Right lung (tissue), 5 donors: ENCODE measurements around the gene EPHB6. TPM values are rescaled to one million over a fixed set of nuclear protein-coding genes. Genes with fewer than 3 reads are reported as not detected.

Experiments
- DNase-seq, 2 donors: peaks; one replicate each; pipeline ENCODE4 v3.0.0-alpha.2; 2013
- polyA plus RNA-seq, 5 donors: library from polyadenylated mRNA; unstranded; fragments of 120-200 nt; gene quantifications; one replicate each; pipeline versions ENCODE4 v1.2.1 to v1.2.3, GENCODE V29; 2013; ENCODE audit warnings: inconsistent platforms in 1 of 5, low replicate concordance in 1 of 5; ENCODE audit not compliant: insufficient read length in 5 of 5, insufficient read depth in 1 of 5

EPHB6 gene
- polyA plus RNA-seq, 5 donors: 18.9 to 28.3 (median 26.8) TPM

DNA sequence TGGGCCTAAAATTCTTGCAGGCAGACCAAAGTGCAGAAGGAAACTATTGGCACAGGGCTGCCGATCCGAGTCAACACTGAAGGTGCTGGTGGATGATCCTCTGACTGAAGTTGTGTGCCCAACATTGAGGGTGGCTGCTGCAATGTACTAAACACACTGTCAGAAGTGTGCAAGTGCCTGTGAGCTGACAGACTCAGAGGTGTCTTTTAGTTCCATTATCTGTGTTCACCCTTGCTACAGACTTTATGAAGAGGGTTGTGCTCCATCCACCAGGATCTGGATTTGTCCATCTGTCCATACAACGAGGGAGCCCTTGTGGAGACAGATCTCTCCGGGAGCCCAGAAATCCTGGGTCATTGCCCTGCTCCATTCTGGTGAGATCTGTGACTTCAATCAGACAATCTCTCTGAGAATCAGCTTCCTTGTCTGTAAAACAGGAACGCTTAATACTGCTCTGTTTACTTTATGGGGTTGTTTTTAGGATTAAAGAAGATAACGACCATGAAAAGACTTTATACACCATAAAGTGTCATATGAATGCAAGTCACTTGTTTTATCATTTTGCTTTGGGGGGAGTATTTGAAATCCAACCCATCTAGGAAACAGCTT, 40.2 kb downstream of the EPHB6 start:
- DNase-seq: no peak

DNA sequence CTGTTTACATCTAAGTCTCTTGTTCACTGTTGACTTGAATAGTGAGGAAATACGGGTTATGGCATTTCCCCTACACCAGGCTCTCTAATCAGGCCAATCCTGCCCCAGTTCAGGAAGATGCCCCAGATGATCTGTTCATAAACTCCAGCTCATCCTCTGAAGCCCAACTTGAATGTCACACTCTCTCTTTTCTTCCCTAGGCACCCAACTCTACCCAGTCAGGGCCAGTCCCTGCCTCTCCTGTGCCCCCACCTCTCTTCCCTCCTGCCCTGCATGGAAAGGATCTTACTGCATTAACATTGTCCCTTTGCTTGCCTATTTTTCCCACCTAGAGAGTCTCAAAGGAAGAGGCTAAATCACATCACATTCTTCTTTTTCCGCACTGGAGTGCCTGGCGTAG, 41.3 kb downstream of the EPHB6 start:
- no peak for DNase-seq

DNA sequence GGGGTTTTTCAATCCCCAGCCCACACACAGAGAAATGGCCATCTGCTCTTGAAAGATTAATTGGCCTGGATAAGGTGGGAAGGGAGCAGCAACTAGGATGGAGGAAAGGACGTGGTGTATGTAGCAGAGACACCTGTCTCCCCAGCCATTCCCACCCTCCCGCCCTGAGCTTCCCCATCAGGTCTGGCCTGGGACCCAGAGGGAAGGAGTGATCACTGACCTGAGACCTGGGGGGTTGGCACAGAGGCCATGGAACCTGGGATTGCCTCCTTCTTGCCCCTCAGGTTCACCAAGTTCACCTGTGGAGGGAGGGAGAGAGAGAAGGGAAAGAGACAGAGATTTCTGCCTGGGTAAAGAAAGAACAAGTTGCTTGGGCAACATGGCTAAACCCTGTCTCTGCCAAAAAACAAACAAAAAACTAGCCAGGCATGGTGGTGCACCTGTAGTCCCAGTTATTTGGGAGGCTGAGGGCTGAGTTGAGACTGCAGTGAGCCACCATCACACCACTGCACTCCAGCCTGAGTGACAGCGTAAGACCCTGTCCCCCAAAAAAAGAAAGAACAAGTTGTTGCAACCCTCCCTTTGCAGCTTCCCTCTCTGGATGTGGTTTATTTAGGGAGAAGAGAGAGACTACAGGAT, 42.0 kb downstream of the EPHB6 start:
- no peak for DNase-seq

DNA sequence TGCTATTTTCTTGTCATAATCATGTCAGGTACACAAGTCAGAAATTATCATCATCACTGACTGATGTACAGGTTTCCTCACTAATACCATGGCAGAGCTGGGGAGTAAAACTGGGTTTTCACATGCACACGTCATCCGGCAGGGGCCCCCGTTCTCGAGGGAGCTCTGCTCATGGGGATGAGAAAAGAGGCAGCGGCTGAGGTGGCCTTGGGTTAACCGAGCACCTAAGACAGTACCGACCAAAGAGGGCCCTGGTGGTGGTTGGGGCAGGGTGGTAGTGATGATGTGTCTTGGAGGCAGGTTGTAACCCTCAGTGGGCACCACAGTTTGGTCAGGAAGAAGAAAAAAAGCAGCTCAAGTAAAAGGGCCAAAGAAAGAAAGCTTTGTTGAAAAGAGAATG, 42.8 kb downstream of the EPHB6 start:
- DNase-seq: no peak

DNA sequence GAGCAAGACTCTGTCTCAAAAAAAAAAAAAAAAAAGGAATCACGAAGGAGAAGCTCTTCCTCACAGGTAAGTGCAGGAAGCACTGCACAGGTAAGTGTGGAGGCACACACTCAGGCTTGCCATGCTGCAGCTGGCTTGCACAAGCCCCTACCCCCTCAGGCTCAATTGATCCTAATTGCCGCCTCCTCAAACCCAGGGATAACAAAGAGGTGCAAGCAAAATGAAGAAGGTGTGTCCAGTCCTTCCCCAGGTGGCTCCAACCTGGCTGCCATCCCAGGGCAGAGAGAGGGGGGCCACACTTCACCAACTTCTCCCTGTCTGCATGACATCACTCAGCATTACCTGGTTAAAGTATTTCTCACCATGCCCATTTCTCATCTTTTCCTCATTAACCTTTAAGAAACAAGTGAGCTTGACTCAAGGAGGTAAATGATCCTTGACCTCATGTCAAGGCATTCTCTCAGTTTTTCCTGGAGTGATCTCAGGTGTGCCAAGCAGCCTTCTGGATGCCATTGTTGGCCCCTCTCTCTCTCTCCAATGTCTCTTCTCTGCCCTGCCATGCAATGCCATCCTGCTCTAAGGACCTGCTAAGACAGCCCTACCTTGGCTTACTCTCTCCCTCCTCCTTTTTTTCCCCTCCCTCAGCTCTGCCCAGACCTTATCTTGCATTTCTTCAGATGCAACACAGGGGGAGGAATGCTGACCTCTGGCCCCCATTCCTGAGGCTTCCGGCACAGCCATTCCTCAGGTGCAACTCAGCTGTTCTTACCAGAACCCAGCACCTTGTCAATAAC, 43.7 kb downstream of the EPHB6 start:
- DNase-seq: no peak

DNA sequence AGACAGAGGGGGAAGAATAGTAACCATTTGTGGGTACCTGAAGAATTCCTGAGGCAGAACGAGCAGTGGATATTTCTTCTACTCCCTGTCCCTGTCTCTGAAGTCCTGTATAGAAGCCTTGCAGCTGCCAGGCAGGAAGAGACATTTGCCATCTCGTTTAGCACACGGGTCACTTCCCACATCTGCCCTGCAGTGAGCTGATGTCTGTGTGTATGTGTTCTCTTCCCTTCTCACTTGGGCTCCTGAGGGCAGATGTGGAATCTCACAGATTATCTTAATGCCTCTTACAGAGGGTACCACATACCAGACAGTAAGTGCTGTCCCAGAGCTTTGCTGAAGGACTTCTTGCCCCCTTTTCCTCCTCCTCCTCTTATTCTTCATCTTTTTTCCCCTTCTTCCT, 44.8 kb downstream of the EPHB6 start:
- no peak for DNase-seq

DNA sequence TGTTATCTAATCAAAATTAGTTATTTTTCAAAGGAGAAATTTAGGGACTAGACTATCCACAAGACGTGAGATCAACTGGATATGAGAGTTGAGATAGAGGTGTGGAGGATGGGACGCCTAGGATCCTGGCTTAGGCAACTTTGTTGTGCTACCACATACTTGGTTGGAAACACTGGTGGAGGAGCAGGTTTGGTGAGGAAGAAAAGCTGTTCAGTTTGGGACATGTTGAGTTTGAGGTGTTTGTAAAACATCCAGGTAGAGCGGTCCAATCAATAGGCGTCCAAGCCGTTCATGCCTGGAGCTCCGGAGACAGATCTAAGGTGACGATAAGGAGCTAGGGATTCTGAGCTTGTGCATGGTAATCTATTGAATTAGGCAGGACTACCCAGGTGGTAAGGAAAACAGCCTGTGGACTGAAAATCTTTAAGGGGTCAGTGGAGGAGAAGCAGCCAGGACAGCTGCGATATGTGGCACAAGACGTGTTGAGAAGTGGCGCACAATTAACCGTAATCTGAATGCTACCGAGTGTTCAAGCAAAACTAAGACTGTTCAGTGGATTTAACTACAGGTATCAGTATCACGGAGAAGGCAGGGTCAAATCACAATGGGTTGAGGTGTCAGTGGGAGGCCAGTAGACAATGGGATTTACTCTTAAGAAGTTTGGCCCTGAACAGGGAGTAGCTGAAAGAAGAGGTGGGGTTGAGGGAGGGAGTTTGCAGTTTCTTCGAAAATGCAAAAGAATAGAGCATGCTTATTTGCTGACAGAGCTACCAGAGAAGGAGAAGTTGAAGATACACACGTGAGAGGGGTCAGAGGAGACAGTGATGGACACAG, 46.8 kb downstream of the EPHB6 start:
- no peak for DNase-seq

DNA sequence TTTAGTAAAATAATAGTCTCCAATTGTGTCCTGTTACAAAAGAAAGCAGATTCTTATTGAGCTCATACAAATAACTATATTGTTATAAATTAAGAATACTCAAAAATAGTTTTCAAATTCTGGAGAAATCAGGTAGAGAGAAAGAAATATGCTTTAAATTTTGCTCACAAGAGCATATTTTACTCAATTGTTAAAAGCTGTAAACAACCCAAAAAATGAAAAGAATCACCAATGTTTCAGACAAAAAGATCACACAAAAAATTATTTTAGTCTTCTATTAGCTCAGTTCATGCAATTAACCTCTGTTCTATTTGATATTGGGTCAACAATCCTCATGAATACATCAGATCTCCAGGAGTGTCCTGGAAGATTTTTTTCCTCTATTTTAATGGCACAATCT, 49.3 kb downstream of the EPHB6 start:
- no peak for DNase-seq

DNA sequence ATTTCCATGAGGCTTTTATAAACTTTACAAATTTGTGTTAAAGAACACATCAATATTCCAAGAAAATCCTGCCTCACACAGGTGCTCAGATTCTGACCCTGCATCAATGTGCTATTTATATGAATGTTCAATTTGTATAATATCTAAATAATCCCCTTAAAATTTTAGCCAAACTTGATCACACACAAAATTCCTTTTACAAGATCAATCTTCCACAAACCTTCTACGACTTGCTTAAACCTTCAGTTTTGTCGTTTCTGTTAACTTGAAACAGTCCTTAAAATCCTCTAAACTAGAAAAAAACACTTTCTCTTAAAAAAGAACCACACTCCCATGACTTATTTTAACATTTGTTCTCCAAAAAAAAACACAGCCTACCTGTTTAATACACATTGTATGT, 50.9 kb downstream of the EPHB6 start:
- DNase-seq: no peak

DNA sequence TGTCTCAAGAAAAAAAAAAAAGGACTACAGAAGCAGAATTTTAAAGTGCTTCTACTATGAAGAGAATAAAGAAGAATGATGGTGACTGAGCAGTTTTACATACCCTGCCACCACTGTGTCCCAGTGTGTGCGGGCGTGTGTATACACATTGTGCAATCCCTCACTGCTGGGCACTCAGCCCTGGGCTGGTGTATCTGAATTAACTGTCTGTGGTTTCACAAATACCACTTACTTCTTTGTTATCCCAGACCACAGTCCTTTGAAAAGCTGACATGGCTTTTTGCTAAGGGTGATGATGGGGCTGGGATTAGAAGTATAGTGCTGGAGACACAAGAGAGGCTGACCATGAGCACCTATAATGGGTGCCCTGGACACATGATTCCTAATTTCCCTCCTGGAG, 51.8 kb downstream of the EPHB6 start:
- no peak for DNase-seq

DNA sequence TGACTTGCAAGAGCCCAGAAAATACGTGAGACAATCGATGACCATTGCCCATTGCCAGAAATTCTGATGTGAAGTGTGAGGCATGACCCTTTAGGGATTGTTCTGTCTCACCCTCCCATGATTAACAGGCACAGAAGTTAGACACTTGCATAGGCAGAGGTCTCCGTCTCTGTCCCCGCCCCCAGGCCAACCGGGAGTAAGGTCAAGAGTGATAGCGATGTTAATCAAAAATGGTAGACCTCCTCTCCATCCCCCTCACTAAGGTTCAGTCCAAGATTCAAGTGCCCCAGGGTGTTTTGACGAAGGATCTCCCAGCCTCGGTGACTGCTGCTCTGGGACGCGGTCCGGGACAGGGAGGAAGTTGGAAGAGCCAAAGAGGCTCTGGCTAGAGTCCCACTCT, 53.4 kb downstream of the EPHB6 start:
- DNase-seq: no peak

DNA sequence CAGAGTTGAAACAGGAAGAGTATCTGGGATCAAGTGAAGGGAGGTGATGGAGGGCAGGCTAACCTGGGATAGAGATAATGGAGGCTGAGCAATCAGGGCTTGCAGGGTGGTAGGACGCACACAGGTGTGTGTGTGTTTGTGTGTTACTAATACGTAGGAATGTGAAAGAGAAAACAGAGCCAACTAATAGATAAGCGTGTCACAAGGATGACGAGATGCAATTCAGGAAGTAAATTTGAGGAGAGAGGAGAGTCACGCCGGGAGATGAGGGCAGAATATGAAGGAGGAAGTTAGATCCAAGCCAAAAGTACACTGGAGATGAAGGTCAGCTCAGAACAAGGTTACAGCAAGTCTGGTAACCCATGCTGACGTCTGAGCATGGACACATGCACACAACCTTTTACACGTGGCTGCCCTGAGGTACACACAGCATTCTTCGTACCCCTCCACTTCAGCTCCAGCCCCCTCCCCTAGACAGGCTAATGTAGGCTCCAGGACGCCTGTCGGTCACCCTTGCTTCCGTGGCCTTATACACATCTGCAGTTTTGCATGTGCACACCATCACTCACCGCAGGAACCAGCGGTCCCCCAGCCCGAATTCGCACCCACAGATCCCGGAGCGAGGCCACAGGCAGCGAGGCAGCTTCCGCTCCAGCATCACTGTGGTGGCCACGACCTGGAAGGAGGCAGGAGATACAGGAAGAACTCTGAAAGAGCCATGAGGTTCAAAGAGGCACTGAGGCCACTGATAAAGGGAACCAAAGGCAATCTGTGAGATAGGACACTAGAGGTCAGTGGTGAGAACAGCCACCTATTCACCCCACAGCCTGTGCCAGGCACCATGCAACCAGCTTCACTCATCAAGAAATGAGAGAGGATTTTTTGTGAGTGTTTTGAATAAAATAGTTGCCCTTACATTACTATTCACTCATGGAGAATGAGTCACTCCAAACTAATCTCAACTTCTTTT, 54.3 kb downstream of the EPHB6 start:
- no peak for DNase-seq

DNA sequence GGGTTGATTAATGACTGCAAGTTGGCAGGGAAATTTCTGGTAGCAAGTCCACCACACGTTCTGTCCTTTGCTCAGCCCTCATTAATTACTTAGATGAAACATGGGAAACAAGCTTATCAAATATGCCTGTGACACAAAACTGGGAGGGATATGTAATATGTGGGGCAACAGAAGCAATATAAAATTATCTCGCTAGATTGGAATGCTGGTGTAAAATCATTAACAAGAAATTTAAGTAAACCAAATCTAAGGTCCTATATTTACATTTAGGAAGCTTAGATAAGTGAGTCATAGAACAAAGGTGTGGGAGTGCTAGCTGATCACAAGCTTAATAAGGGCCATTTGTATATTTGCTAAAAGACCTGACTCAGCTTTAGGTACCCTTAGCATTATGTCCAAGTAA, 55.2 kb downstream of the EPHB6 start:
- DNase-seq: no peak

DNA sequence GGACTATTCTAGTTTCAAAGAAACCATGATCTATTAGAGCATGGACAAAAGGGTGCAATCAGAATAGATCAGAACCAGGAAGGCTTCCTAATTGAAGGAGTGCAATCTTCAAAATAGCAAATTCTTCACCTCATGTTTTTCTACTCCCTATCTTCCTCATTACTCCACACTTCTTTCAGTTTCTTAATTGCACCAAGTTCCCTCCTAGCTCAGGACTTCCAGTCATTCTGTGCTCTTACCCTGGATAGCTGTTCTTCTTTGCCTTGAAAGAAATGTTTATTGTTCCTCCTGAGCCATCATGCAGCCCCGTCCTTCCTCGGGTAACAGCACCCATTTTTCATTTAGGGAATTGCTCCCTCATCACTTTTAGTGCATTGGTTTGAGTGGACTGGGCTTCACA, 55.6 kb downstream of the EPHB6 start:
- no peak for DNase-seq

DNA sequence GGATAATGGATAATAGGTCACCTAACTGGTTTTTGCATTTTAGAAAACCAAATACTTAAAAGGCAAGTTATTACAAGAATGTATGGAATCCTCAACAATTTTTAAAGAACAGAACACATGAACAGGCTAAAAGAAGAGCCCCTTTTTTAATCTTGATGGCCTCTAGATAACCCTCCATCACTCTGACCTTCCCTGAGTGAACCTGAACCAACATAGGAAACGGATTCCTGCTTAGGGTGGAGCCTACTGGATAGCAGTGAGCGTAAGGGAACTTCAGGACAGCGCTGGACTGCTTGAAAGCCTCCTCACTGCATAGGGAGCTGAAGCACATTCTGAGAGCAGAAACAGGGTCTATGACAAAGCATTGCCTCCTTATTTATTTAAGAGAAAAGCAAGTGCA, 58.2 kb downstream of the EPHB6 start:
- no peak for DNase-seq

DNA sequence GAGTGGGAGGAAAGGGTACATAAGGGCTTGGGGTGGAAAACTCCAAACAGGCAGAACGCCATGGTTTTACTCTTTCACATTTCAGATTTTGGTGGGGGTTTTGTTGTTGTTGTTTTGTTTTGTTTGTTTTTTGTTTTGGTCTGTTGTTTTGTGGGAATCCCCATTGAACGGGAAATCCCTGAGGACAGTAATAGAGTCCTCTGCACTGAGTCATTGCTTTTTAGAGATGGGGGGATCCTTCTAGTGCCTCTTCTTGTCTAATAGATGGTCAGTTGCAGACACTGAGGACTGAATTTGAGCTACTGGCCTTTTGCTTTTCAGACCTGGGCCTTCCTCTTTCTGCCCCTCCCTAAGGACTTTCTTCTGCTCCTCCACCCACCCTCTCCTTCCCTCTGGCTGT, 58.7 kb downstream of the EPHB6 start:
- DNase-seq: no peak

DNA sequence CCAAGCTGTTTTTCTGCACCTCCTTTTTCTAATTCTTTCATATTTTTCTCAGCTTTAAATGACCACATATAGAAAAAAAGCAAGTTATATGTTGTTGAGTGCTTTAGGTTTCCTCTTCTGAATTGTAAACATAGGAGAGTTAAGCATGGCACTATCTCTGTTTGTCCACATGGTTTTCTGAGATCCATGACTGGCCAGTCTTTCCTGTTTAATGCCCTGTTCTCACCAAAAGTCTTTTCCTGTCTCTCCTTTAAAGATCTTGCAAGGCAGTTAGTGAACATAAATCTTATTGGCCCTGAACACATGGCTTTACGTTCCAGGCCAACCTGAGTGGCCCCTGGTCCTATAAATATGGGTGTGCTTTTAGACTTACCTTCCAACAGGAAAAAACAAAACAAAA, 59.2 kb downstream of the EPHB6 start:
- DNase-seq: no peak

DNA sequence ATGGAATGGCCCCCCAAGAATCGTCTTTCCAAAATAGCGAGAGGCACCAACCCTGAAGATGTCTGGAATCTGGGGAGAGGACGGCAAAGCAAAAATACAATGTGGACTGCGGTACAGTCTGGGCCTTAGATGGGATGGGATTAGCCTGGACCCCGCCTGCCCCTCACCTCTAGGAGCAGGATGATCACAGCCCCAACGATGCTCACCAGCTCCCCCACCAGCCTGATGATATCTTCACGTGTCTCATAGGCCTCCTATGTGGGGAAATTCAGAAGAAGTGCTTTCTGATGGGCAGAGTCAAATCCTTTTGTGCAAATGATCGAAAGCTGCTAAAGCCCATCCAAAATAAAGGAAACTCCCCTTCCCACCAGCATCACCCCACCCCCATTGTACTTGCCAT, 60.4 kb downstream of the EPHB6 start:
- DNase-seq: no peak

DNA sequence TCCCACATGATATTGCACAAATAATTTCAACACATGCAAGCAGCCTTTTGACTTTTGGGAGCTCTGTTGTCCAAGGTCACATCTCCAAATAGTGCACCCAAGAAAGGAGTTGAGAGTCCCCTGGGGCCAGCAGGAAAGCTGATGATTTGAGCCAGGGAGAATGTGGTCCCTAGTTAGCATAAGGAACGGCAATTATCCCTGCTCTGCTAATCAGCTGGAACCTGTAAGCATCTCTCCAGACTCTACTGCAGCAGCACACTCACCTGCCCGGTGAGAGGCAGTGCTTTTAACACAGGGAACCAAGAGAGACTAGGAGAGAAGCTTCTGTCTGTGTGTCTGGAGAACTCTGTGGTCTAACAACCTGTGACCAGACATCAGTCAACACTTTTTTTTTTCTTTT, 61.6 kb downstream of the EPHB6 start:
- DNase-seq: no peak

DNA sequence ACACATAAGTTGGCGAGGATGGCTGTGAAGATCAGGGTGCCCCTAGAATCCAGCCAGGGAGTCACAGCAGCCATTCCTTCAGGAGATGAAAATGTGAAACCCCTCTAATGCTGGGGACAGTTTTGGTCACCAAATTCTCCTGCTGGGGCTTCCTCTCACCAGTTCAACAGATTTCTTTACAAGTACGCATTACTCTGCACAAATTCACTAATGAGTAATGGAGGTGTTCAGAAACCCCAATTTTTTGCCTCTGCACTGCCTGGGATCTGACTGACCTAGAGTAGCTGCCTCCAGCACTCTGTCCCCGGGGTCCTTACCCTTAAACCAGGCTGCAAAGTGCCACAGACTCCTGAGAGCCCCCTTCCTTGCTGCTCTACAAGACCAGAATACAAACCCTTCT, 62.6 kb downstream of the EPHB6 start:
- no peak for DNase-seq

DNA sequence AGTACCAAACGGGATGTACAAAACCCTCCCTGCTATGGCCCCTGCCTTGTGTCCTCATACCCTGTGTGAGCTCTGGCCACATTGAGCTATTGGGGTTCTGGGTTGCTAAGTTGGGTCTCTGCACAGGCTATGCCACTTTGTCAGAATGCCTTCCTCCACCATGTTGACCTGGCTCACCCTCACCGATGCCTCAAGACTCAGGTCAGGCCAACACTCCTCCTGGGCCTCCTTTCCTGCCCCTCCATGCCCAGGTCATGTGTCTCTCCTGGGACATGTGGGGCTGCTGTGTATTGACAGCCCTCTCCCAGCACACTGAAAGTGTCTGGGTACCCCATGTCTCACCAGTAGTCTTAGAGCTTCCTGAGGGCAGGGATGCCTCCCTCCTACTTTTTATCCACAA, 64.0 kb downstream of the EPHB6 start:
- DNase-seq: no peak
